ENCODE results near the gene EP400.
A peak's percentile ranks its signal among the peaks of the same experiment; 100 is the strongest.
"Not testable (repeated sequence)": the region's sequence is repeated elsewhere in the genome, so short reads cannot be mapped to it uniquely, and the experiment has no call there.

Gene EP400

DNA sequence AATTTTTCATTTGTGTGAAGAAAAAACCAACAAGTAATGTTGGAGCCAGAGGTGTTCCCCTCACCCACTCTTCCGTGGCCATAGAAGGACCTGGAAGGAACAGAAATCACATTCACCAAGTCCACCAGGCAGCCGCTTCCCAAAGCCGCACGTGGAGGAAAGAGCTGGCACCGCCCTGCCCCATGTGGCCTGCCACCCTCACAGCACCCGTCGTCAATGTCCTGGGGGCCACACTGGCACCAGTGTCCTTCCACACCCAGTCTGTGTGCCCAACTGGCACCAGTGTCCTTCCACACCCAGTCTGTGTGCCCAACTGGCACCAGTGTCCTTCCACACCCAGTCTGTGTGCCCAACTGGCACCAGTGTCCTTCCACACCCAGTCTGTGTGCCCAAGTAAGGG, 130.8 kb downstream of the EP400 start:
- H3K9ac ChIP-seq (ENCODE audit: low read length); H3K27me3 ChIP-seq (ENCODE audit: control insufficient read depth in 1 of 2, insufficient read depth in 2 of 2, low read length in 2 of 2); H3K27ac ChIP-seq (ENCODE audit: low read depth, low read length); H3K9me3 ChIP-seq (ENCODE audit: low read length); H3K4me1 ChIP-seq (ENCODE audit: insufficient read depth, low read length); H3K4me3 ChIP-seq (ENCODE audit: low read depth in 1 of 2, low read length in 2 of 2): not testable (repeated sequence)
- H3K36me3 ChIP-seq (ENCODE audit: insufficient read depth, low read length), result peaks cover 24% of the 10 kb centered on the region

DNA sequence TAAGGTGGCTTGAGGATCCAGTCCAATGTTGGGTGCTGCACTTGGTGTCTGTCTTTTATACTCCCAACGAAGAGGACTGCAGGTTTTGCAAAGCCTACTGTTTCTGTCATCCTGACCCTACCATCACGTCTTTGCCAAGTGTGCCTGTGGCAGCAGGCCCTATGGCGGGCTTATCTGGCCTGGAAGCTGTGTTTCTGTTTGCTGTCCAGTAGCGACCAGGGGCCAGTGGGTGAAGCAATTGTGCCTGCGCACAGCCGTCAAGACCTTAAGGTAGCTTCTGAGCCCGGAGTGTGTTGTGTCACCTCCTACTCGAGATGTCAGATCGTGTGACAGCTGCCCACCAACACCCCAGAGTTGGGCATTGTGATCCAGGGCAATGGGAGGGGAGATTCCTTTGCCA, 131.7 kb downstream of the EP400 start:
- no peaks in the 10 kb centered on the region for H3K27me3 ChIP-seq (ENCODE audit: control insufficient read depth in 1 of 2, insufficient read depth in 2 of 2, low read length in 2 of 2)
- no peak overlapping the region for H3K27ac ChIP-seq (ENCODE audit: low read depth, low read length)
- peaks cover 13% of the 10 kb centered on the region for H3K4me1 ChIP-seq (ENCODE audit: insufficient read depth, low read length)
- no peaks in the 10 kb centered on the region for H3K9me3 ChIP-seq (ENCODE audit: low read length)
- no peak overlapping the region for H3K4me3 ChIP-seq (ENCODE audit: low read depth in 1 of 2, low read length in 2 of 2)
- no peak overlapping the region for H3K9ac ChIP-seq (ENCODE audit: low read length)
- H3K36me3 ChIP-seq (ENCODE audit: insufficient read depth, low read length), result peaks cover 15% of the 10 kb centered on the region

DNA sequence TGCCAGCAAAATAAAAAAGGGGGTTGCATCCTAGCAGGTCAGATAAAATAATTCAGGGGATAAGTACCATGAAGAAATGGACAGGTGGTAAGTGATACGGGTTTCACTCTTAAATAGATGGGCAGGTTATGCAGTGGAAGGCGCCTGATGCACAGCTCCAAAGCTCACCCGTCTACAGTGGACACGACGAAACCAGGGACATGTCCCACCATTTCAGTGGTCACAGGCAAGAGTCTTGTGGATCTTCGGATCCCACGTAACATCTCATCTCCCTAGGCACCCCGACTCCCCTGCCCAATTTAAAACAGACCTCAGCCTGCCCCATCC, 133.8 kb downstream of the EP400 start:
- Histone ChIP-seq H3K36me3 (ENCODE audit: insufficient read depth, low read length) (no peaks in the 10 kb centered on the region), H3K4me1 (ENCODE audit: insufficient read depth, low read length) (peaks cover 13% of the 10 kb centered on the region), H3K27me3 (ENCODE audit: control insufficient read depth in 1 of 2, insufficient read depth in 2 of 2, low read length in 2 of 2) (no peaks in the 10 kb centered on the region), H3K9me3 (ENCODE audit: low read length) (no peaks in the 10 kb centered on the region), H3K4me3 (ENCODE audit: low read depth in 1 of 2, low read length in 2 of 2) (peak overlapping the region; percentile 22 to 54), H3K27ac (ENCODE audit: low read depth, low read length) (no peak overlapping the region), H3K9ac (ENCODE audit: low read length) (no peak overlapping the region)

DNA sequence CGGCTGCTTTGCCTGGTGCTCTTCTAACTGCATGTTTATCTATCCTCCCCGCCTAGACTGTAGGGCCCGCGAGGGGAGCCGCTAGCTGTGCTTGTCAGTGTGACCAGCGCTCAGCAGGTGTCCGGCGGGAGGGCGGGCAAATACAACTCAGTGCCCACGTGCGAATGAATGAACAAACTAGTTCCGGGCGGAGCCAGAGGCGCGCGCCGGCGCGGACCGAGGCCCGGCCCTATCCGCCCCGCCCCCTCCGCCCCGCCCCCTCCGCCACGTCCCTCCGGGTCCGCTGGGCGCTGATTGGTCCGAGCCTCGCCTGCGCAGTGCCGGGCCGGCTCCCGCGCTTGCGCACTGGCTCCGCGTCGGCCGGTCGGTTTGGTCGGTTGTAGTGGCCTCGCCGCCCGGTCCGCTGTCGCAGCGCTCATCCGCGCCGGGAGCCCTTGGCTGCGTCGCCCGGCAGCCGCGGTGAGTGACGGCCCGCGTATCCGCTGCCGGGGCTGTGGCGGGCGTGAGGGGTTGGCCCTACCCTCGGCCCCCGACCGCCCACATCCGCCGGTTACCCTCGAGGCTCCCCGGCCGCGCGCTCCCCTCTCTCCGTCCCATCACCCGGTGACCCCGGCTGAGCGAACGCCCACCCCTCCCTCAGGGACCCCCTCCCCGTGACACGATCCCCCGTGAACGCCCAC, 134.3 kb downstream of the EP400 start:
- H3K36me3 ChIP-seq (ENCODE audit: insufficient read depth, low read length), result no peaks in the 10 kb centered on the region
- peaks cover 13% of the 10 kb centered on the region for H3K4me1 ChIP-seq (ENCODE audit: insufficient read depth, low read length)
- peak overlapping the region; percentile 72 for H3K27ac ChIP-seq (ENCODE audit: low read depth, low read length)
- H3K27me3 ChIP-seq (ENCODE audit: control insufficient read depth in 1 of 2, insufficient read depth in 2 of 2, low read length in 2 of 2), result no peaks in the 10 kb centered on the region
- H3K9me3 ChIP-seq (ENCODE audit: low read length), result no peaks in the 10 kb centered on the region
- no peak overlapping the region for H3K9ac ChIP-seq (ENCODE audit: low read length)
- H3K4me3 ChIP-seq (ENCODE audit: low read depth in 1 of 2, low read length in 2 of 2), result peak overlapping the region; percentile 54 to 72

DNA sequence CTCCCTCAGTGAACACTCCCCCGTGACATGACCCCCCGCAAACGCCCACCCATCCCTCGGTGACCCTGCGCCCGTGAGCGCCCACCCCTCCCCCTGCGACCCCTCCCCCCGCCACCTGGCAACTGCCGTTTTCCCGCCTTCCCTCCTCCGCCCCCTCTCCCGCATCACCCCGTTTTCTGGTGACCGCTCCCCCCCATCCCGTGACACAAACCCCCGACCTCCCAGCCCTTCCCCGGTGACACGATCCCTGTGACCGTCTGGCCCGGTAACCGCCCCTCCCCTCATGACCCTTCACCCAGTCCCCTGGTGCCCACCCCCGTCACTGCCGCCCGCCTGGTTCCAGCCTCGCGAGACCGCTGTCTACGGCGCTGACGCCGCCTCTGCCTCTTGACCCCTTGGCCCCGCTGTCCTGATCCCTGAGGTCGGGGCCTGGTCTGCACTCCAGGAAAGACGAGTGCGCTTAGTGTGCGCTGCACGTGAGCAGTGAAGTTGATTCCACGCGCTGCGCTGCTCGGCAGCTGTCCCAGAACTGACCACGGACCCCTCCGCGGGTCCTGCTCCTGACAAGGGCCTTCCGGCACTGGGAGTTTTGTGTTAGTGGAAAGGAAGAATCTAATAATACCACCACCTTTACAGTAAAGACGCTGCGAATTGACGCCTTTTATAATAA, 135.0 kb downstream of the EP400 start:
- peak overlapping the region; percentile 70 to 72 for H3K4me3 ChIP-seq (ENCODE audit: low read depth in 1 of 2, low read length in 2 of 2)
- H3K36me3 ChIP-seq (ENCODE audit: insufficient read depth, low read length), result no peaks in the 10 kb centered on the region
- H3K27me3 ChIP-seq (ENCODE audit: control insufficient read depth in 1 of 2, insufficient read depth in 2 of 2, low read length in 2 of 2), result no peaks in the 10 kb centered on the region
- peak overlapping the region; percentile 72 for H3K27ac ChIP-seq (ENCODE audit: low read depth, low read length)
- peaks cover 13% of the 10 kb centered on the region for H3K4me1 ChIP-seq (ENCODE audit: insufficient read depth, low read length)
- no peaks in the 10 kb centered on the region for H3K9me3 ChIP-seq (ENCODE audit: low read length)
- H3K9ac ChIP-seq (ENCODE audit: low read length), result peak overlapping the region; percentile 79

DNA sequence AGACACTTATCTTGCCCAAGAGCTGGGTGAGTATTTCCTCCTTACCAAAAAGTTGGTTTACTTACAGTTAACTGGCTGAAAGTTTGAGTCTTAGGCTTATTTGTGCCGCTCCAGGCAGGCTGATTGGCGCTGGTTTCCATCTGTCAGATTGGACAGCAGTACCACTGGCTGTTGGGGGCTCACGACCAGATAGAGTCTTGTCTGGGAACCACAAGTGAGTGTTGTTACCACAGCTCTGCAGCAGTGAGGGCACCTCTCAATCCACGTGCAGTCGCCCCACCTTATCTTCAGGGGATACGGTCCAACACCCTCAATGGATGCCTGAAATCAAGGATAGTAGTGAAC, 135.5 kb downstream of the EP400 start:
- H3K27ac ChIP-seq (ENCODE audit: low read depth, low read length), result peak overlapping the region; percentile 53
- peak overlapping the region; percentile 79 for H3K9ac ChIP-seq (ENCODE audit: low read length)
- H3K27me3 ChIP-seq (ENCODE audit: control insufficient read depth in 1 of 2, insufficient read depth in 2 of 2, low read length in 2 of 2), result no peaks in the 10 kb centered on the region
- no peaks in the 10 kb centered on the region for H3K9me3 ChIP-seq (ENCODE audit: low read length)
- H3K4me3 ChIP-seq (ENCODE audit: low read depth in 1 of 2, low read length in 2 of 2), result peak overlapping the region; percentile 70 to 72
- H3K36me3 ChIP-seq (ENCODE audit: insufficient read depth, low read length), result no peaks in the 10 kb centered on the region
- peaks cover 13% of the 10 kb centered on the region for H3K4me1 ChIP-seq (ENCODE audit: insufficient read depth, low read length)

DNA sequence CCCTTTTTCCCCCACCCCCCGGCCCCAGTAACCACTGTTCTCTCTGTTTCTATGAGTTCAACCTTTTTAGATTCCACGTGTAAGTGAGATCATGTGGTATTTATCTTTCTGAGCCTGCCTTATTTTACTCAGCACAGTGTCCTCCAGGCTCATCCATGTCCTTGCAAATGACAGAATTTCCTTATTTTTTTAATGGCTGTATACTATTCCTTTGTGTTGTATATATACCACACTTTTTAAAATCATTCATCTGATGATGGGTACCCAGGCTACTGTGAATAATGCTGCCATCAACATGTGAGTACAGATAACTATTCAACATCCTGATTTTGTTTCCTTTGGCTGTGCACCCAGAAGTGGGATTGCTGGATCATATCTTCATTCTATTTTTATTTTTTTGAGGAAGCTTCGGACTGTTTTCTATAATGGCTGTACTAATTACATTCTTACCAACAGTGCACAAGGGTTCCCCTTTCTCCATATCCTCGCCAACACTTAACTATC, 139.7 kb downstream of the EP400 start:
- peaks cover 8% of the 10 kb centered on the region for H3K4me1 ChIP-seq (ENCODE audit: insufficient read depth, low read length)
- no peak overlapping the region for H3K4me3 ChIP-seq (ENCODE audit: low read depth in 1 of 2, low read length in 2 of 2)
- H3K27ac ChIP-seq (ENCODE audit: low read depth, low read length), result no peak overlapping the region
- H3K27me3 ChIP-seq (ENCODE audit: control insufficient read depth in 1 of 2, insufficient read depth in 2 of 2, low read length in 2 of 2), result no peaks in the 10 kb centered on the region
- H3K9me3 ChIP-seq (ENCODE audit: low read length), result no peaks in the 10 kb centered on the region
- no peak overlapping the region for H3K9ac ChIP-seq (ENCODE audit: low read length)
- no peaks in the 10 kb centered on the region for H3K36me3 ChIP-seq (ENCODE audit: insufficient read depth, low read length)

DNA sequence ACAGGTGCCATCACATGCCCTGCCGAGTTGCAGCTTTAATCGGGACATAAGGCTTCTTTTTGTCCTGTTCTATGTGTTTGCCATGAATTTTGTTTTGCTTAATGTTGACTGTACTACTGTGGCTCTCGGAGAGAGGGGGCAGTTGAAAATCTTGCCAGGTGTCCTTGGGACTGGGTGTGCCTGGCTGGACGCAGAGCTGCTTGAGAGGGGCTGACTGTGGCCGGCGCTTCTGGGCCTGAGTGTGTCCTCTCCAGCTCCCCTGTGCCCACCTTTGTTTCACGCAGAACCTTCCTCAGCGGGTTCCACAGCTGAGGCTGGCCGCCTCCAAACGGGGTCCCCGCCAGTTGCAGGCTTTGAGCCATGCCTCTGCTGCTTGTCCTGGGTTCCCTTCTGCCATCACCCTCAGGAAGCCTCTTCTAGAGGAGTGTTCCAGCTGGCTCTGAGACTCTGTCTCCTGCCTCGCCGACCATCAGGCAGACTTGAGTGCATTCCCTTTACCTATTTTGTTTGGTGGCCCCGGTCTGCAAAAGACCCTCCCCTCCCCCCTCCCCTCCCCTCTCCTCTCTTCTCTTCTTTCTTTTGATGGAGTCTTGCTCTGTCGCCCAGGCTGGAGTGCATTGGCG, 144.6 kb downstream of the EP400 start:
- H3K9ac ChIP-seq (ENCODE audit: low read length), result no peak overlapping the region
- H3K4me1 ChIP-seq (ENCODE audit: insufficient read depth, low read length), result no peaks in the 10 kb centered on the region
- no peak overlapping the region for H3K27ac ChIP-seq (ENCODE audit: low read depth, low read length)
- no peaks in the 10 kb centered on the region for H3K9me3 ChIP-seq (ENCODE audit: low read length)
- no peaks in the 10 kb centered on the region for H3K36me3 ChIP-seq (ENCODE audit: insufficient read depth, low read length)
- H3K27me3 ChIP-seq (ENCODE audit: control insufficient read depth in 1 of 2, insufficient read depth in 2 of 2, low read length in 2 of 2), result no peaks in the 10 kb centered on the region
- H3K4me3 ChIP-seq (ENCODE audit: low read depth in 1 of 2, low read length in 2 of 2), result no peak overlapping the region

DNA sequence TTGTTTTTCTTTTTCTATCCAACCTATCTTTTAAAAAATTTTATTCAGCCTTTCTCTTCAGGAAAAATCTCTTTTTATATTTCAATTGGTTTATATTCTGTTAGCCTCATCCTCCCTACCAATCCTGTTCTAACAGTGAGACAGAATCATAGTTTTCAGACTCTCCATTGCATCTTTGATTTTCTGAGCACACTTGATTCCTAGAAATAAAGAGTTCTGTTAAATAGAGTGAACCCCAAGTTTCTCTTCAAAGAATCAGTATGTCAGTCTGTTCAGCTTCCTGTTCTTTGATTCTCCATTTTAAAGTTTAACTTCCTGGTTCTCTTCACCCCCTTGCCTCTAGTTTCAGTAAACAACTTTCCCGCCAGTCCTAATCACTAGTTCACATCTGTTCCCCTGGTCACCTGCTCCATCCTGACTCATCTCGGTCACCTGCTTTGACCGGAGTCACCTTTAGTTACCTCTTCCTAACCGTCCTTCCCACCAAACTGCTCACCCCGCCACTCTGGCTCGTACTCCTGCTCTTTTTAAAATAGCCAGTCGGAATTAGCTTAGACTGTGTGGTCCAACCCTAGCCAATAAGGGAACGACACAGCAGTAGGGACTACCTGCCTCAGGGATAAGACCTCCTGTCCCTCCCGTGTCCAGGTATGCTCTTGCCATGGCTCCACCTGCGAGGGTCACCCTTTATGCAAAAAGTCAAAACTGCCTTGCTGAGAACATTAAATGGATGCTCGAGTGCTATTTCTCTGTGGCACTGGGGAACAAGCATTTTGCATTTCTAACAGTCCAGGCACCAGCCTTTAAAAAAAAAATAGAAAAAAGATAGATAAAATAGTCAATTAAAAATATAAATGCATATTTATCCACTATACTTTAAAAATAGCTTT, 146.0 kb downstream of the EP400 start:
- Histone ChIP-seq H3K9me3 (ENCODE audit: low read length) (no peaks in the 10 kb centered on the region), H3K4me3 (ENCODE audit: low read depth in 1 of 2, low read length in 2 of 2) (no peak overlapping the region), H3K27ac (ENCODE audit: low read depth, low read length) (no peak overlapping the region), H3K36me3 (ENCODE audit: insufficient read depth, low read length) (peaks cover 10% of the 10 kb centered on the region), H3K9ac (ENCODE audit: low read length) (no peak overlapping the region), H3K27me3 (ENCODE audit: control insufficient read depth in 1 of 2, insufficient read depth in 2 of 2, low read length in 2 of 2) (no peaks in the 10 kb centered on the region), H3K4me1 (ENCODE audit: insufficient read depth, low read length) (no peaks in the 10 kb centered on the region)

DNA sequence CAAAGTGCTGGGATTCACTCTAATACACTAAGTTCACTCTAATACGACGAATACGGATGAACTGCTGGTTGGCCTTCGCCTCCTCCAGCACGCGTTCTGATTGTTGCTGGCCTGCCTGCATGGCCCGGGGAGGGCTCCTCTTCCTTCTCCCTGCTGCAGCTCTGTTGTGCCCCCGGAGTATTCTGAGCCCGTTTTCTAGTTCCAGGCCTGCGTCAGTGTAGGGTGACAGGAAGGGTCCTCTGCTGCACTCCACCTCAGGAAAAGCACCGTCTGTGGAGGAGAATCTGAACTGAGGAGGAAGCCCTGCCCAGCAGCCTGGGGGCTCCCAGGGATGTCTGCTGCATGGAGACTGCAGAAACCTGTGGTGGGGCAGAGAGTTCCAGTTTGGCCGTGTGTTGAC, 150.0 kb downstream of the EP400 start:
- H3K4me1 ChIP-seq (ENCODE audit: insufficient read depth, low read length), result no peaks in the 10 kb centered on the region
- H3K4me3 ChIP-seq (ENCODE audit: low read depth in 1 of 2, low read length in 2 of 2), result no peak overlapping the region
- H3K9me3 ChIP-seq (ENCODE audit: low read length), result no peaks in the 10 kb centered on the region
- H3K27me3 ChIP-seq (ENCODE audit: control insufficient read depth in 1 of 2, insufficient read depth in 2 of 2, low read length in 2 of 2), result no peaks in the 10 kb centered on the region
- H3K36me3 ChIP-seq (ENCODE audit: insufficient read depth, low read length), result peaks cover 10% of the 10 kb centered on the region
- H3K27ac ChIP-seq (ENCODE audit: low read depth, low read length), result no peak overlapping the region
- no peak overlapping the region for H3K9ac ChIP-seq (ENCODE audit: low read length)
